ENCODE data around the gene MFAP2. TPM values are rescaled to one million over a fixed set of nuclear protein-coding genes. Genes with fewer than 3 reads are reported as not detected.

The MFAP2 gene
- total RNA-seq, 1 experiment from 2014 or later: 27.2 TPM

DNA sequence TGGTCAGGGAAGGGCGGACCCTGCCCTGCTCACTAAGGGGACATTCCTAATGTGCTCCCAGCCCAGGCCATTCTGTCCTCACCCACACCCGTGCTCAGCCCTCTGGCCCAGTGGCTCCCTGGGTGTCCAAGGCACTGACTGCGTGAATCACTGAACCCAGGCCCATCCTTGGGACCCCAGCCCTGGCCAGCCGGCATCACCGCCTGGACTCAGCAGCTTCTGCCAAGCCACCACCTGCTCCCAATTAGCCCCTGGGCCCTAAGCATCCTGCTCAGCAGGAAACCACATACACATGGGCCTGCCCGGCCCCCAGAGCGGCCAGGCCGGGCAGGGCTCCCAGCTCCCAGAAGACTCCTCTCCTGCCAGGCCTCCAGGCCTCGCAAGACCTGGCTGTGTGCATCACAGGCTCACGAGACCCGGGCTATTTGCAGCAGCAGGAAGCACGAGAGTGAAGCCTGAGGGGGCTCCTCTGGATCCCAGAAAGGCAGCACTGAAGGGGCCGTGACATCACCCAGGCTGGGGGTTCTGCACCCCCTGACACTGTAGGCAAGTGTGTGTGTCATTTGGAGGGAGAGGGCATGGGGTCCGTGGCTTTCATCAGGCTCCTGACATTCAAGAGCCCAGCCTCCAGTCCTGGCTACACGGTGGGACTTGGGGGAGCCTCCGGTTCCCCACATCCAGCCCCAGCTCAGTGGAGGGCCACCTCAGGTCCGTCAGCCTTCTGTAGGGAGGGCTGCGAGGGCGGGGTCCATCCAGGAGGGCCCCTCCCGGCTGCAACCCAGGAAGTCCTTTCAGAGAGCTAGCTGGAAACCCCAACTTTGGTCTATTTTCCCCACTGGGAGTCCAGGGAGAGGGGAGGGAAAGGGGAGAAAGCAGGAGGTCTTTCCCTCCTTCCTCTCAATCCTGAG is 1.6 kb downstream of the MFAP2 start:
- DNase-seq (ENCODE audit: low spot score): no peak
- Histone ChIP-seq H3K4me3 (ENCODE audit: low read depth, low read length, poor library complexity, severe bottlenecking) (peak overlapping the region; percentile 92), H3K4me1 (ENCODE audit: insufficient read depth, low read length, poor library complexity, severe bottlenecking) (peaks cover 13% of the 10 kb centered on the region), H3K27me3 (replicated peaks; ENCODE audit: insufficient read depth, low read depth, low read length, poor library complexity) (no peaks in the 10 kb centered on the region), H3K27ac (ENCODE audit: low read depth, low read length, poor library complexity, severe bottlenecking) (peak overlapping the region; percentile 36), H3K36me3 (ENCODE audit: insufficient read depth, low read length, poor library complexity, severe bottlenecking) (no peaks in the 10 kb centered on the region), H3K9me3 (ENCODE audit: low read depth, low read length, poor library complexity, severe bottlenecking) (no peaks in the 10 kb centered on the region)
- BruUV-seq (replicated peaks): no TSS peak
- POLR2A ChIA-PET (ENCODE audit: low non-redundant PET): interaction anchor here (0.5 kb wide), 1 partner anchor 16 kb away, joined by 20 read pairs; no protein-coding TSS in a partner anchor
- CTCF ChIA-PET: interaction anchor here (0.5 kb wide), 1 partner anchor 296 kb away, joined by 7 read pairs; no protein-coding TSS in a partner anchor
- intact Hi-C loops (cut with micrococcal nuclease; ENCODE audit: unreplicated experiment): no loop called here
- TF ChIP-seq EZH2 (IDR thresholded peaks at IDR 0.05; ENCODE audit: borderline replicate concordance, low read depth, low read length, poor library complexity, severe bottlenecking): no peak
- TF ChIP-seq, protein P1, sequence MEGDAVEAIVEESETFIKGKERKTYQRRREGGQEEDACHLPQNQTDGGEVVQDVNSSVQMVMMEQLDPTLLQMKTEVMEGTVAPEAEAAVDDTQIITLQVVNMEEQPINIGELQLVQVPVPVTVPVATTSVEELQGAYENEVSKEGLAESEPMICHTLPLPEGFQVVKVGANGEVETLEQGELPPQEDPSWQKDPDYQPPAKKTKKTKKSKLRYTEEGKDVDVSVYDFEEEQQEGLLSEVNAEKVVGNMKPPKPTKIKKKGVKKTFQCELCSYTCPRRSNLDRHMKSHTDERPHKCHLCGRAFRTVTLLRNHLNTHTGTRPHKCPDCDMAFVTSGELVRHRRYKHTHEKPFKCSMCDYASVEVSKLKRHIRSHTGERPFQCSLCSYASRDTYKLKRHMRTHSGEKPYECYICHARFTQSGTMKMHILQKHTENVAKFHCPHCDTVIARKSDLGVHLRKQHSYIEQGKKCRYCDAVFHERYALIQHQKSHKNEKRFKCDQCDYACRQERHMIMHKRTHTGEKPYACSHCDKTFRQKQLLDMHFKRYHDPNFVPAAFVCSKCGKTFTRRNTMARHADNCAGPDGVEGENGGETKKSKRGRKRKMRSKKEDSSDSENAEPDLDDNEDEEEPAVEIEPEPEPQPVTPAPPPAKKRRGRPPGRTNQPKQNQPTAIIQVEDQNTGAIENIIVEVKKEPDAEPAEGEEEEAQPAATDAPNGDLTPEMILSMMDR (conservative IDR thresholded peaks at IDR 0.05; ENCODE audit: low read depth, low read length): no peak

GRCh38 chr1:16978139-16978538 is 2.3 kb downstream of the MFAP2 start:
- Histone ChIP-seq H3K4me1 (ENCODE audit: insufficient read depth, low read length, poor library complexity, severe bottlenecking) (peaks cover 13% of the 10 kb centered on the region), H3K4me3 (ENCODE audit: low read depth, low read length, poor library complexity, severe bottlenecking) (no peak overlapping the region), H3K9me3 (ENCODE audit: low read depth, low read length, poor library complexity, severe bottlenecking) (no peaks in the 10 kb centered on the region), H3K27ac (ENCODE audit: low read depth, low read length, poor library complexity, severe bottlenecking) (no peak overlapping the region), H3K36me3 (ENCODE audit: insufficient read depth, low read length, poor library complexity, severe bottlenecking) (no peaks in the 10 kb centered on the region), H3K27me3 (replicated peaks; ENCODE audit: insufficient read depth, low read depth, low read length, poor library complexity) (no peaks in the 10 kb centered on the region)
- ChIA-PET POLR2A (ENCODE audit: low non-redundant PET) (interaction anchor here (0.5 kb wide), 1 partner anchor 15 kb away, joined by 20 read pairs; no protein-coding TSS in a partner anchor), CTCF (no interaction called here)
- no TSS peak for BruUV-seq (replicated peaks)
- no peak for DNase-seq (ENCODE audit: low spot score)
- TF ChIP-seq, protein P1 (conservative IDR thresholded peaks at IDR 0.05; ENCODE audit: low read depth, low read length): no peak
- no peak for TF ChIP-seq EZH2 (IDR thresholded peaks at IDR 0.05; ENCODE audit: borderline replicate concordance, low read depth, low read length, poor library complexity, severe bottlenecking)
- intact Hi-C loops (cut with micrococcal nuclease; ENCODE audit: unreplicated experiment): no loop called here

DNA sequence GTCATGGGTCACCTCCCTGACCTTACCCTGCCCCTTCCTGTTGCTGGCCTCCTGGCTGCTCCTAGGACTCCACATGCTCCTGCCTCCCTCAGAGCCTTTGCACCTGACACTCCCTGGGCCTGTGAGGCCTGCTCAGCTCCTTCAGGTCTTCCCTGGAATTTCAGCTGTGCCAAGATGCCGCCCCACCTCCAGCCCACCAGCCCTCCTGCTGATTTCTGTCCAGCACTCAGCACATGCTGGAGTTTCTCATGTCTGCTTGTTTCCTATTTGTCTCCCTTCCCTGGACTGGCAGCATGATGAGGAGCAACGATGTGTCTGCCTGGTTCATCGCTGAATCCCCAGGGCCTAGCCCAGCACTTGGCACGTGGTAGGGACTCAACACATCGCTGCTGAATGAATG is 3.0 kb downstream of the MFAP2 start:
- DNase-seq (ENCODE audit: low spot score): no peak
- H3K36me3 ChIP-seq (ENCODE audit: insufficient read depth, low read length, poor library complexity, severe bottlenecking): no peaks in the 10 kb centered on the region
- no TSS peak for BruUV-seq (replicated peaks)
- CTCF ChIA-PET: no interaction called here
- H3K27ac ChIP-seq (ENCODE audit: low read depth, low read length, poor library complexity, severe bottlenecking): no peak overlapping the region
- H3K4me3 ChIP-seq (ENCODE audit: low read depth, low read length, poor library complexity, severe bottlenecking): no peak overlapping the region
- H3K4me1 ChIP-seq (ENCODE audit: insufficient read depth, low read length, poor library complexity, severe bottlenecking): peaks cover 13% of the 10 kb centered on the region
- TF ChIP-seq EZH2 (IDR thresholded peaks at IDR 0.05; ENCODE audit: borderline replicate concordance, low read depth, low read length, poor library complexity, severe bottlenecking): no peak
- TF ChIP-seq, protein P1 (conservative IDR thresholded peaks at IDR 0.05; ENCODE audit: low read depth, low read length): no peak
- intact Hi-C loops (cut with micrococcal nuclease; ENCODE audit: unreplicated experiment): no loop called here
- POLR2A ChIA-PET (ENCODE audit: low non-redundant PET): no interaction called here
- H3K27me3 ChIP-seq (replicated peaks; ENCODE audit: insufficient read depth, low read depth, low read length, poor library complexity): no peaks in the 10 kb centered on the region
- no peaks in the 10 kb centered on the region for H3K9me3 ChIP-seq (ENCODE audit: low read depth, low read length, poor library complexity, severe bottlenecking)

Data from A673 (cell line).